IPS DF 6.9 (cell line): ENCODE measurements around the gene TANK.

Source experiments
- DNase-seq: peaks from one replicate; pipeline ENCODE4 v3.0.0-alpha.2; 2013; ENCODE audit warnings: low read depth, low spot score
- H3K27ac ChIP-seq: one replicate; pipeline ENCODE4 v1.5.1; 2013; ENCODE audit warnings: low read length, control low read depth
- H3K27me3 ChIP-seq: 2 replicates; pipeline ENCODE4 v1.6.1; 2013; ENCODE audit warnings: mild to moderate bottlenecking, low read length; ENCODE audit not compliant: control insufficient read depth, insufficient read depth
- H3K36me3 ChIP-seq: 2 replicates; pipeline ENCODE4 v1.6.1; 2013; ENCODE audit warnings: low read length; ENCODE audit not compliant: control insufficient read depth, insufficient read depth
- H3K4me1 ChIP-seq: 2 replicates; pipeline ENCODE4 v1.6.1; 2013; ENCODE audit warnings: low read length; ENCODE audit not compliant: control insufficient read depth, insufficient read depth
- H3K4me3 ChIP-seq: 2 replicates; pipeline ENCODE4 v1.5.1; 2013; ENCODE audit warnings: mild to moderate bottlenecking, low read length
- H3K9me3 ChIP-seq: 2 replicates; pipeline ENCODE4 v1.6.1; 2013; ENCODE audit warnings: low read length, inconsistent platforms; ENCODE audit not compliant: control insufficient read depth, insufficient read depth
- WGBS: extraction: QIAGEN DNeasy Blood & Tissue Kit; methylation state at CpG from one replicate; pipeline ENCODE4 v1.1.7; 2013; ENCODE audit warnings: mixed read lengths, missing lambda C conversion rate; ENCODE audit not compliant: insufficient read length, insufficient coverage; 5-methylcytosine and 5-hydroxymethylcytosine counted together

Gene TANK

DNA sequence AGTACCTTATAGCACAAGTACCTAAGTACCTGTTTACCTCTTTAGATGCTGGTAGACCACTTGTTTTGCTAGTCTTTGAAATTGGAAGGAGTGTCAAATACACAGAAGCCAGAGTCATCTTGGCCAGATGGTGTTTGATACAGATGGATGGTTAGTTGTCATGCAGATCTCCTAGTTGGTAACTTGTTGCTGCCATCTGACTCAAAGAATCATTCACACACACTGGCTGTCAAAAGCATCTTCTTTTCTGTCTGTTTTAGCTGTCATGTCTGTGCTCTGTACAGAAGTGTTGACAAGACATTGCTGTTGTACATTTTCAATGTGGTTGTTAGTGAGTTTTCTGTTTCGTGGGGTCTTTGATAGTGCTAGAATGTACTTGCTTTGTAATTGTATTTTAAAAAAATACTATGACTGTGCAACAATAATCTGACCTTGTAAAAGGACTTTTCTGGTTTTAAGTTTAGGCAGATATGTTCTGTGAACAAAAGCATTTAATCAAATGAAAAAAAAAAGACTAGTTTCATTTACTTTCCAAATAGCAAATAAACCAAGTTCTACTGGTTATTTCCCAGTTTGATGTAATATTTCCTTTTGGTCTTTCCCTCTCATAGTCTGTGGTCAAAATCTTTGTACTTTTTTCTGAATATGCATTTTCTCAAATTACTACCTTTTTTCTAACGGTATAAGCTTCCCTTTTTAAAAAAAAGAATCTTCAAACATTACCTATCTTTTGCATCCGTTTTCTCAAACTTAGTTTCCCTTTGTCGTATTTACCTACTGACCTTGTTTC lies 39.9 kb downstream of the TANK start:
- Histone ChIP-seq H3K9me3 (no peaks in the 10 kb centered on the region), H3K4me3 (no peak overlapping the region), H3K27me3 (no peaks in the 10 kb centered on the region), H3K36me3 (no peaks in the 10 kb centered on the region), H3K4me1 (no peaks in the 10 kb centered on the region), H3K27ac (no peak overlapping the region)
- no CpG with 5 or more reads among the region's 4 CpGs for WGBS
- DNase-seq: no peak

GRCh38 chr2:161204846-161205245 lies 44.6 kb downstream of the TANK start:
- Histone ChIP-seq H3K27ac (no peak overlapping the region), H3K4me1 (no peaks in the 10 kb centered on the region), H3K4me3 (no peak overlapping the region), H3K27me3 (no peaks in the 10 kb centered on the region), H3K36me3 (no peaks in the 10 kb centered on the region), H3K9me3 (no peaks in the 10 kb centered on the region)
- WGBS: no CpG with 5 or more reads among the region's 3 CpGs
- DNase-seq: no peak

DNA sequence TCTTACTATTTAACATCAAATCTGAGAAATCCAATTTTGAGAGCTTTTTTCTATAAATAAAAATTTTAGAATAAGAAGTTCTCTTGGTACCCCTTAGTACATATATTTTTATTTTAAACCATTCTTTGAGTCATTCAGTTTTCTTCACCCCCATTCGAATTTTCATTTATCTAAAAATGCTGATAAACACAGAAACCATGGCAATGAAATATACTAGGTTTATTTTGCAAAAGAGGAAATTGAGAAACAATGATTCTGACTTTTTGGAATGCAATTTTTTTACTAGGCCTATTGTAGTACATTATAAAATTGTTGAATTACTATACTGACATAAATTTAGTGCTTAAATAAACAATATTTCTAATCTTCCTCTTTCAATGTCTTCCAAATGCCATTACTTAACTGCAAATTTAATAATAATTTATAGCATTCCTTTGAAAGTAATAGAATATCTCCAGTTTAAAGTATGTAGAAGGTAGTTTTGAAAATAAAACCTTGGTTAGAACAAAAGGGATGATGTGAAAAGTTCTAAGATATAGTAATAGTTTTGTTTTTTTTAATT lies 46.3 kb downstream of the TANK start:
- Histone ChIP-seq H3K36me3 (no peaks in the 10 kb centered on the region), H3K4me3 (no peak overlapping the region), H3K9me3 (no peaks in the 10 kb centered on the region), H3K4me1 (no peaks in the 10 kb centered on the region), H3K27me3 (no peaks in the 10 kb centered on the region), H3K27ac (no peak overlapping the region)
- no CpG with 5 or more reads among the region's 1 CpG for WGBS
- DNase-seq: no peak

GRCh38 chr2:161207941-161208340 lies 47.7 kb downstream of the TANK start:
- Histone ChIP-seq H3K9me3 (no peaks in the 10 kb centered on the region), H3K27ac (no peak overlapping the region), H3K4me1 (no peaks in the 10 kb centered on the region), H3K36me3 (no peaks in the 10 kb centered on the region), H3K4me3 (no peak overlapping the region), H3K27me3 (no peaks in the 10 kb centered on the region)
- no peak for DNase-seq
- no CpG with 5 or more reads among the region's 1 CpG for WGBS

DNA sequence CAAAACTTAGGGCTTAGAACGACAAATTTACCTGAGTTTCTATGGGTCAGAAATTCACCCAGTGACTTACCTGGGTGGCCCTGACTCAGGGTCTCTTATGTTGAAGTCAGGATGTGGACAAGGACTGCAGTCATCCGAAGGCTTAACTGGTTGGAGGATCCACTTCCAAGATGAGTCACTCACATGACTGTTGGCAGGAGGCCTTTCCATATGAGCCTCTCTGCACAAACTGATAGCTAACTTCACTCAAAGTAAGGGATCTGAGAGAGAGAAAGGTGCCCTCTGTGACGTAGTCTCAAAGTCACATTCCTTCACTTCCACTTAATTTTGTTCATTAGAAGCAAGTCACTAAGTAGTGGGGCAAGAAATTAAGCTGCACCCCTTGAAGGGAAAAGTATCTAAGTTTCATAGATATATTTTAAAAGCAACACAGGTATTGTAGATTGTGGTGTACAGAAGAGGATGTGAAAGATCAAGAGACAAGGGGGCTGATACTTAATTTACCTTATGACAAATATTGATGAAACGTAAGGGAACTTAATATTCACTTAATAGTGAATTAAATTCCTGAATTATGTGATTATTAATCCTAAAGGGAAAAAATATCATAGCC lies 48.4 kb downstream of the TANK start:
- Histone ChIP-seq H3K4me1 (no peaks in the 10 kb centered on the region), H3K27ac (no peak overlapping the region), H3K9me3 (no peaks in the 10 kb centered on the region), H3K36me3 (no peaks in the 10 kb centered on the region), H3K27me3 (no peaks in the 10 kb centered on the region), H3K4me3 (no peak overlapping the region)
- no CpG with 5 or more reads among the region's 4 CpGs for WGBS
- DNase-seq: no peak

DNA sequence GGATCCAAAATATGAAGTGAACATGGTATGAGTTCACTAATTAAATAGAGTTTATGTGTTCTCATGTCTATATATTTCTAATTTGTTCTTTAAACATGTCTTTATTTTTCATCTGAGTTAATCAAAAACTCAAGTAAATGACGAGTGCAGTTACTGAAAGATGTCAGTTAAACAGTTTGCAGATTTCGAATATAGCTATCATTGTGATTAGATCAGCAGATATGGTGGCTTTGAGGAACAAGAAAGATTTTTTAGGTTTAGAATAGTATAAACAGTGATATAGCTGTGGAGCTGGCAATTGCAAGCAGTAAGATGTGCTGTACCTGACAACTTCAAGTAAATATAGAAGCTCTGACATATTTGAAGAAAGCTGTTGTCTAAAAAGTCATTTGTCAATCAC lies 49.7 kb downstream of the TANK start:
- Histone ChIP-seq H3K4me1 (no peaks in the 10 kb centered on the region), H3K27me3 (no peaks in the 10 kb centered on the region), H3K36me3 (no peaks in the 10 kb centered on the region), H3K4me3 (no peak overlapping the region), H3K27ac (no peak overlapping the region), H3K9me3 (no peaks in the 10 kb centered on the region)
- DNase-seq: no peak
- no CpG with 5 or more reads among the region's 2 CpGs for WGBS

DNA sequence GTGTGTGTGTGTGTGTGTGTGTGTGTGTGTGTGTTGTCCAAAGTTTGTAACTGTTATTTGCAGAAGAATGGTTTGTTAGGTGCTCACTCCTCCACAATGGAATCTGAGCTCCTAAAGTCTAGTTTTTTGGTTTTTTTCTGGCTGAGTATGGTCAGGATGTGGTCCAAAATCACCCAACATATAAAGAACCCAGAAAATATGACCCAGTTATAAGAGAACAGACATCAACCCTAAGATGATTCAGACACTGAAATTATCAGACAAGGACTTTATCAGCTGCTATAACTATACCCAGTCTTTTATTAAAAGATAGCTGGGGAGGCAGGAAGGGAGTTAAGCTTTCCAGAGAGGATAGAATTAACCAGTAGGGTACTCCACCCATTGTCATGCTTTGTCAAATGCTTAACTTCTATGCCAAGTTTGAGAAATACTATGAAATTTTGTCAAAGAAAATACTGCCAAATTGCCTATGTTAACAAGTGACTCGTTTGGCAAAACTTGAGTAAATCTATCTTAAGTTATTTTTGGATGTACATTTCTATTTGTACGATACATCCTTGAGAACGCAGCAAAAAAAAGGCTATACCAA lies 57.5 kb downstream of the TANK start:
- Histone ChIP-seq H3K4me3 (no peak overlapping the region), H3K9me3 (no peaks in the 10 kb centered on the region), H3K27ac (no peak overlapping the region), H3K4me1 (no peaks in the 10 kb centered on the region), H3K27me3 (no peaks in the 10 kb centered on the region), H3K36me3 (no peaks in the 10 kb centered on the region)
- WGBS: no CpG with 5 or more reads among the region's 3 CpGs
- DNase-seq: no peak

GRCh38 chr2:161219211-161219610 lies 59.0 kb downstream of the TANK start:
- DNase-seq: no peak
- Histone ChIP-seq H3K4me3 (no peak overlapping the region), H3K36me3 (no peaks in the 10 kb centered on the region), H3K9me3 (no peaks in the 10 kb centered on the region), H3K27me3 (no peaks in the 10 kb centered on the region), H3K27ac (no peak overlapping the region), H3K4me1 (no peaks in the 10 kb centered on the region)
- WGBS: no CpG with 5 or more reads among the region's 1 CpG

DNA sequence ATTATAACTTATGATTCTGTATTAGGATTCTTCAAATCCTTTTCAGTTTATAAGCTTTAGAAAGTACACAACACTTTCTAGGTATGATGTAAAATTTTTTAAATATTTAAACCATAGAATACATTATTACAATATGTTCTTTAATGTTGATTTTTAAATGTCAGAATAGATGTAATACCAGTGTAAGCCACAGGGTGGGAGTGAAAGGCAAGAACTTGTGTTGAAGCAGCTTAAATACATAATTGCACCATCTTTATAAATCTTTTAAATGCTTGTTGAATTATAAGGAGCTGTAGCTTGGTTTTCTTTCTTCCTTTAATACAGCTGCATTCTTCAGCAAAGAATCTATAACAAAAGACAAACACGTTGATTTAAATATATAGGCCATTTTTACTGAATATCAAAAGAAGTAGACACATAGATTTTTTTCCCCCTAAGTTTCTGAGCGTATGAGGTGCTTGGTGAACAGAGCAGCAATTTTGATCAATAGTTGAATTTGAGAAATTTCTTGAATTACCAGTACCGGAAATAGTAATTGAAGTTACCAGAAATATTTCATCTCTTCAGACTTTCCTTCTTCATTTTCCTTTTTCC lies 63.0 kb downstream of the TANK start:
- H3K4me1 ChIP-seq: no peaks in the 10 kb centered on the region
- H3K27me3 ChIP-seq: no peaks in the 10 kb centered on the region
- WGBS: no CpG with 5 or more reads among the region's 3 CpGs
- no peaks in the 10 kb centered on the region for H3K9me3 ChIP-seq
- no peak for DNase-seq
- H3K36me3 ChIP-seq: no peaks in the 10 kb centered on the region
- H3K4me3 ChIP-seq: no peak overlapping the region
- H3K27ac ChIP-seq: no peak overlapping the region

GRCh38 chr2:161228511-161229240 lies 68.4 kb downstream of the TANK start:
- Histone ChIP-seq H3K27me3 (no peaks in the 10 kb centered on the region), H3K4me1 (no peaks in the 10 kb centered on the region), H3K36me3 (no peaks in the 10 kb centered on the region; the same call in 1 of the 2 replicates), H3K27ac (no peak overlapping the region), H3K4me3 (no peak overlapping the region), H3K9me3 (no peaks in the 10 kb centered on the region)
- WGBS: no CpG with 5 or more reads among the region's 6 CpGs
- no peak for DNase-seq
